ENCODE data around the gene SEPHS2. TPM values are rescaled to one million over a fixed set of nuclear protein-coding genes. Genes with fewer than 3 reads are reported as not detected.
"Not testable (repeated sequence)": the region's sequence is repeated elsewhere in the genome, so short reads cannot be mapped to it uniquely, and the experiment has no call there.

Gene SEPHS2
- total RNA-seq, 4 donors from 2014 or later = 16.8 to 26.2 (median 22.2) TPM

DNA sequence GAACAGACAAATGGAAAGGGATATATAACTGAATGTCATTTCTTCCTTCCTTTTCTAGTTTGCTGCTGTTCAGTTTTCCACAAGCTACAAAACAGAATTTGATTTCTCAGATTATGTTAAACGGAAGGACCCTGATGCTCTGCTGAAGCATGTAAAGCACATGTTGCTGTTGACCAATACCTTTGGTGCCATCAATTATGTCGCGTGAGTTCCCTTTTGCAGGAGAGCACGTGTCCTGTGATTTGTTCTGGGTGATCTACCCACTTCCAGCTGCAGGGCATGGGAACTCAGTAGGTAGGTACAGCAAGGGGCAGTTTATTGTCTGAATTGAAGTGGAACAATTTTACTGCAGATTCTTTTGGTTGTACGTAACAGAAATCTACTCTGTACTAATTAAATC, 35.7 kb upstream of the SEPHS2 start:
- TF ChIP-seq EP300 (IDR thresholded peaks at IDR 0.05) (no peak), POLR2A (IDR thresholded peaks at IDR 0.05) (no peak), POLR2AphosphoS5 (IDR thresholded peaks at IDR 0.05) (no peak)
- TF ChIP-seq, protein P1, sequence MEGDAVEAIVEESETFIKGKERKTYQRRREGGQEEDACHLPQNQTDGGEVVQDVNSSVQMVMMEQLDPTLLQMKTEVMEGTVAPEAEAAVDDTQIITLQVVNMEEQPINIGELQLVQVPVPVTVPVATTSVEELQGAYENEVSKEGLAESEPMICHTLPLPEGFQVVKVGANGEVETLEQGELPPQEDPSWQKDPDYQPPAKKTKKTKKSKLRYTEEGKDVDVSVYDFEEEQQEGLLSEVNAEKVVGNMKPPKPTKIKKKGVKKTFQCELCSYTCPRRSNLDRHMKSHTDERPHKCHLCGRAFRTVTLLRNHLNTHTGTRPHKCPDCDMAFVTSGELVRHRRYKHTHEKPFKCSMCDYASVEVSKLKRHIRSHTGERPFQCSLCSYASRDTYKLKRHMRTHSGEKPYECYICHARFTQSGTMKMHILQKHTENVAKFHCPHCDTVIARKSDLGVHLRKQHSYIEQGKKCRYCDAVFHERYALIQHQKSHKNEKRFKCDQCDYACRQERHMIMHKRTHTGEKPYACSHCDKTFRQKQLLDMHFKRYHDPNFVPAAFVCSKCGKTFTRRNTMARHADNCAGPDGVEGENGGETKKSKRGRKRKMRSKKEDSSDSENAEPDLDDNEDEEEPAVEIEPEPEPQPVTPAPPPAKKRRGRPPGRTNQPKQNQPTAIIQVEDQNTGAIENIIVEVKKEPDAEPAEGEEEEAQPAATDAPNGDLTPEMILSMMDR (IDR thresholded peaks at IDR 0.05) = no peak
- no peak for DNase-seq (ENCODE audit: low spot score in 2 of 2)
- H3K4me1 ChIP-seq = no peaks in the 10 kb centered on the region
- no peaks in the 10 kb centered on the region for H3K36me3 ChIP-seq
- H3K27ac ChIP-seq = no peak overlapping the region
- H3K4me3 ChIP-seq = no peak overlapping the region
- H3K9me3 ChIP-seq = no peaks in the 10 kb centered on the region
- WGBS = 70% methylated on average over 5 of the region's 5 CpGs
- H3K27me3 ChIP-seq = no peaks in the 10 kb centered on the region

DNA sequence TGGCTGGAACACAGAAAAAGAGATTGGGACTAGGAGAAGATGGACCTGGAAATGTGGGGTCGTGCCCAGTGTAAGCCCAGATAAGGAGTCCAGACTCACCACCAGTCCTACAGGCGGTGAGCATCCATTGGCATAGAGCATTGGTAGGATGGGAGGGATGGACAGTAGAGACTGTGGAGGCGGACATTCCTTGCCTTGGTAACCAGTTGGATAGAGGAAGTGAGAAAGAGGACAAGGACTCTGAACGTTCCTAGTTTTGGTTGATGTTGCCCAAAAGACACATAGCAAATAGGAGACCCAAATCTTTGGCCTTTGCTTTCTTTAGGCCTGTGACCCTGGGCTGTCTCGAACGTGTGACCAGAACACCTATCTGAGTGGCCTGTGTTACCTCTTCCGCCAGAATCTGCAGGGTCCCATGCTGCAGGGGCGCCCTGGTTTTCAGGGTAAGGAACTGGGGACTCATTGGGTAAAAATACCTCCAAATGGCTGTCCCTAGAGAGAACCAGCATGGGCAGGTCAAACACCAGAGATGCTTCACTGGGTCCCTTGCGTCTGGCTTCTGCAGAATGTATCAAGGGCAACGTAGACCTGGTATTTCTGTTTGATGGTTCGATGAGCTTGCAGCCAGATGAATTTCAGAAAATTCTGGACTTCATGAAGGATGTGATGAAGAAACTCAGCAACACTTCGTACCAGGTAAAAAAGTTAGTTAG, 33.2 kb upstream of the SEPHS2 start:
- DNase-seq (ENCODE audit: low spot score in 2 of 2) = no peak
- no peak overlapping the region for H3K4me3 ChIP-seq
- no peaks in the 10 kb centered on the region for H3K36me3 ChIP-seq
- TF ChIP-seq POLR2AphosphoS5 (IDR thresholded peaks at IDR 0.05) = no peak
- no peak for TF ChIP-seq EP300 (IDR thresholded peaks at IDR 0.05)
- no peaks in the 10 kb centered on the region for H3K9me3 ChIP-seq
- 87% methylated on average over 12 of the region's 12 CpGs for WGBS
- peaks cover 18% of the 10 kb centered on the region for H3K27me3 ChIP-seq
- no peaks in the 10 kb centered on the region for H3K4me1 ChIP-seq
- no peak overlapping the region for H3K27ac ChIP-seq

DNA sequence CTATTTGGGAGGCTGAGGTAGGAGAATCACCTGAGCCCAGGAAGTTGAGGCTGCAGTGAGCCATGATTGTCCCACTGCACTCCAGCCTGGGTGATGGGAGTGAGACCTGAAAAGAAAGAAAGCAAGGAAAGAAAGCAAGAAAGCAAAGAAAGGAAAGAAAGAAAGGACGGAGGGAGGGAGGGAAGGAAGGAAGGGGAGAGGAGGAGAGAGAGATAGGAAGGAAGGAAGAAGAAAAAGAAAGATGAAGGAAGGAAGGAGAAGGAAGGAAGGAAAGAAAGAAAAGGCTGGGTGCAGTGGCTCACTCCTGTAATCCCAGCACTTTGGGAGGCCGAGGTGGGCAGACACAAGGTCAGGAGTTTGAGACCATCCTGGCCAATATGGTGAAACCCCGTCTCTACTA, 32.1 kb upstream of the SEPHS2 start:
- DNase-seq (ENCODE audit: low spot score in 2 of 2); H3K4me1 ChIP-seq; H3K4me3 ChIP-seq; H3K27ac ChIP-seq; H3K36me3 ChIP-seq; H3K9me3 ChIP-seq: not testable (repeated sequence)
- 87% methylated on average over 3 of the region's 3 CpGs for WGBS
- H3K27me3 ChIP-seq = peaks cover 25% of the 10 kb centered on the region

DNA sequence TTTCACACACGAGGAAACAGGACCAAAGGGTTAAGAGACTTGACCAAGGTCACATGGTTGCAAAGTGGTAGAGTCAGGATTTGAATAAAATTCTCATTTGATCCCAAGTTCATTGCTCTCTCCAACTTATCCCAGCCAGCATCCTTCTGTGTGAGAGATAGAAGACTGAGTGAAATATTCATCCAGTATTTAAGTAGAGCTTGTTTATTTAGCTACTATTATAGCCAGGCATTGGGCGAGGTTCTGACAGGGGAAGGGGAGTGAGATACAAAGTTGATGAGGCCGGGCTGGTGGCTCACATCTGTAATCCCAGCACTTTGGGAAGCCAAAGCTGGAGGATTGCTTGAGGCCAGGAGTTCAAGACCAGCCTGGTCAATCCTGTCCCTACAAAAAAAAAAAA, 31.3 kb upstream of the SEPHS2 start:
- TF ChIP-seq EP300 (IDR thresholded peaks at IDR 0.05) (no peak), POLR2A (IDR thresholded peaks at IDR 0.05) (no peak), POLR2AphosphoS5 (IDR thresholded peaks at IDR 0.05) (no peak)
- TF ChIP-seq, protein P1 (IDR thresholded peaks at IDR 0.05) = no peak
- H3K9me3 ChIP-seq = no peaks in the 10 kb centered on the region

DNA sequence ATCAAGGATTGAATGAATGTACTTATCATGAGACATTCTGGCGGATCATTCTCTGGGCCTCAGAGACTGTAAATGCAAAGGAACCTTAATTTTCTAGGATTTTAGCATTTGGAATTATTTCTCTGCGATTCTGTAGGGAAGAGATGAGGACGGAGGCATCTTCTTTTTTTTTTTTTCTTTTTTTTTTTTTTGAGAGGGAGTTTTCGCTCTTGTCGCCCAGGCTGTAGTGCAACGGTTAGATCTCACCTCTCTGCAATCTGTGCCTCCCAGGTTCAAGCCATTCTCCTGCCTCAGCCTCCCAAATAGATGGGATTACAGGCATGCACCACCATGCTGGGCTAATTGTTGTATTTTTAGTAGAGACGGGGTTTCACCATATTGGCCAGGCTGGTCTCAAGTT, 29.0 kb upstream of the SEPHS2 start:
- no peaks in the 10 kb centered on the region for H3K36me3 ChIP-seq
- H3K4me3 ChIP-seq = no peak overlapping the region
- no peak for TF ChIP-seq POLR2A (IDR thresholded peaks at IDR 0.05)
- no peak for TF ChIP-seq POLR2AphosphoS5 (IDR thresholded peaks at IDR 0.05)
- no peak for TF ChIP-seq EP300 (IDR thresholded peaks at IDR 0.05)
- TF ChIP-seq, protein P1 (IDR thresholded peaks at IDR 0.05) = no peak
- no peaks in the 10 kb centered on the region for H3K9me3 ChIP-seq
- DNase-seq (ENCODE audit: low spot score in 2 of 2) = no peak
- 81% methylated on average over 7 of the region's 7 CpGs for WGBS
- H3K4me1 ChIP-seq = no peaks in the 10 kb centered on the region
- H3K27ac ChIP-seq = no peak overlapping the region
- peaks cover 25% of the 10 kb centered on the region for H3K27me3 ChIP-seq

More for the DNA sequence above, 31.3 kb upstream of the SEPHS2 start:
- no peaks in the 10 kb centered on the region for H3K4me1 ChIP-seq
- H3K36me3 ChIP-seq = no peaks in the 10 kb centered on the region
- H3K4me3 ChIP-seq = no peak overlapping the region
- H3K27ac ChIP-seq = no peak overlapping the region
- 69% methylated on average over 3 of the region's 3 CpGs for WGBS
- DNase-seq (ENCODE audit: low spot score in 2 of 2) = no peak
- H3K27me3 ChIP-seq = peaks cover 25% of the 10 kb centered on the region

DNA sequence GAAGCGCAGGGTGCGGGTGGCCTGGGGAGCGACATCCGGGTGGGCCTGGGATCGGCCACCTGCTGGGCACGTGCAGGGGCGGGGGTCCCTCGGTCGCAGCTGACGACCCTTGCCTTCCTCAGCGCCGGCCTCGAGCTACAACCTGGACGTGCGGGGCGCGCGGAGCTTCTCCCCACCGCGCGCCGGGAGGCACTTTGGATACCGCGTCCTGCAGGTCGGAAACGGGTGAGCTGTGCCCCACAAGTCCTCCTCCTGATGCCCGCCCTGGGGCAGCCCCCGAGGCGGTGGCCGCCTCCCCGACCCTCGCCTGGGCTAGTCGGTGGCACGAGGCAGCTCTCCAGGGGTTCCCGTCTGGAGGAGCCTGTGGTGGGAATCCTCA, 28.4 kb upstream of the SEPHS2 start:
- 34% methylated on average over 32 of the region's 35 CpGs for WGBS
- Histone ChIP-seq H3K27ac (no peak overlapping the region), H3K27me3 (peaks cover 25% of the 10 kb centered on the region), H3K4me3 (no peak overlapping the region), H3K9me3 (no peaks in the 10 kb centered on the region), H3K36me3 (no peaks in the 10 kb centered on the region), H3K4me1 (no peaks in the 10 kb centered on the region)
- DNase-seq (ENCODE audit: low spot score in 2 of 2) = no peak
- no peak for TF ChIP-seq POLR2AphosphoS5 (IDR thresholded peaks at IDR 0.05)
- TF ChIP-seq EP300 (IDR thresholded peaks at IDR 0.05) = no peak
- no peak for TF ChIP-seq POLR2A (IDR thresholded peaks at IDR 0.05)
- TF ChIP-seq, protein P1 (IDR thresholded peaks at IDR 0.05) = no peak

Data from suprapubic skin (tissue), 4 donors.